NCI-H187 (cell line): ENCODE data around the gene CEP20.
"Not testable (repeated sequence)": the region's sequence is repeated elsewhere in the genome, so short reads cannot be mapped to it uniquely, and the experiment has no call there.

ENCODE experiments used
- DNase-seq, 2 experiments: peaks; one replicate each; lab custom pipeline; 2025; lab: John Stamatoyannopoulos, UW

Gene CEP20

GRCh38 chr16:15857724-15858560 is 30.5 kb downstream of the CEP20 start:
- no peak for DNase-seq

GRCh38 chr16:15856901-15857698 is 31.3 kb downstream of the CEP20 start, which contains the start of gene MYH11:
Gene MYH11, minus strand, starts transcription at chr16:15857028. Its CDS starts 18,776 bp downstream, at chr16:15838252.
- no peak for DNase-seq

GRCh38 chr16:15856182-15856581 is 32.2 kb downstream of the CEP20 start:
- no peak for DNase-seq

GRCh38 chr16:15855704-15856003 is 32.7 kb downstream of the CEP20 start:
- no peak for DNase-seq

- no peak for DNase-seq
Observed at GRCh38 chr16:15854906-15855703, 33.3 kb downstream of the CEP20 start.

- no peak for DNase-seq
Observed at GRCh38 chr16:15854061-15854460, 34.3 kb downstream of the CEP20 start.

- no peak for DNase-seq
Observed at GRCh38 chr16:15853021-15853420, 35.4 kb downstream of the CEP20 start.

GRCh38 chr16:15850555-15850954 is 37.8 kb downstream of the CEP20 start:
- not testable (repeated sequence) for DNase-seq

GRCh38 chr16:15849209-15849981 is 39.0 kb downstream of the CEP20 start:
- no peak for DNase-seq

GRCh38 chr16:15847611-15848175 is 40.7 kb downstream of the CEP20 start:
- no peak for DNase-seq

GRCh38 chr16:15846510-15846909 is 41.9 kb downstream of the CEP20 start:
- DNase-seq, result no peak

GRCh38 chr16:15843635-15844279 is 44.6 kb downstream of the CEP20 start:
- DNase-seq, result no peak

GRCh38 chr16:15839204-15839603 is 49.2 kb downstream of the CEP20 start:
- DNase-seq, result not testable (repeated sequence)

- no peak for DNase-seq
Observed at GRCh38 chr16:15837761-15838160, 50.6 kb downstream of the CEP20 start.

- DNase-seq, result no peak
Observed at GRCh38 chr16:15836965-15837611, 51.3 kb downstream of the CEP20 start.

- no peak for DNase-seq
Observed at GRCh38 chr16:15836074-15836473, 52.3 kb downstream of the CEP20 start.

GRCh38 chr16:15835136-15835878 is 53.1 kb downstream of the CEP20 start:
- DNase-seq, result no peak

GRCh38 chr16:15834502-15834901 is 53.9 kb downstream of the CEP20 start:
- DNase-seq, result no peak

GRCh38 chr16:15833541-15833940 is 54.9 kb downstream of the CEP20 start:
- no peak for DNase-seq
